ENCODE results near the gene OBSCN. TPM values are rescaled to one million over a fixed set of nuclear protein-coding genes. Genes with fewer than 3 reads are reported as not detected.

OBSCN gene
- total RNA-seq, 2 donors from 2014 or later, result 34.3 to 45.2 TPM

DNA sequence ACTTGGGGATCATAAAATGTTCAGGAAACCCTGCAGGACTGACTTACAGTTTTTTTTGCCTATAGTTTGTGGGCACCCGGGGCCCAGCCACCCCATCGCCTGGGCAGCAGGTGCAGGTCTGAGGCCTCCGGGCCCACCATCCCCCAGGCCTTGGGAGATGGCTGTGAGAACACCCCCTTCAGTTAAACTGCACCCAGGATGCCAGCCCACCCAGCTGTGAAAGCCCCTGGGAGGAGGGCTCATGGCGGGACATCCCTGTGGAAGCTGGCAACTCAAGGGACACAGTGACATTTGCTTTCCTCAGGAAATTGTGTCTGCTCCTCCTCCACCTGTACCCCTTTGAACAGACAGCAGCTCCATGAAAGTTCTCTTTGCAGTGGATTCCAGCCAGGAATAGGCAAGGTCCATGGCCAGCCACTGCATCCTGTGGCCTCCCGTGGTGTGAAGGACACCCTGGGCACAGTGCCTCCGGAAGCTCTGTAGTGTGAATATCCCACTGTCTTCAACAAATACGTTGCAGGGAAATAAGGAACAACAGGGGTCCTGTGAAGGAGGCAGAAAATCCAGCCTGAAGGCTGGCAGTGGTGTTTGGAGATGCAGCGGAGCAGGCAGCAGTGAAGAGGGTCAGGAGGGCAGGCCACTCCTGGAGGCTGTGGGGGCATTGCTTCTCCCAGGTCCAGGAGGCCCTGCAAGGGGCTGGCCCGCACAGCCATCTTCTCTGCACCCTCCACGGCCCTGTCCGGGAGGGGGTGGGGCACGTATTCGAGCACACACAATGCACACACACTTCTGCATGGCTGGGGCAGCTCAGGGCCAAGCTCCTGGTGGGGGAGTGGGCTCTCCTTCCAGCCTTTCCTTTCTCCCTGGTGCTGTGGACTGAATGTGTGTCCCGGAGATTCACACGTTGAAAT lies 2.1 kb upstream of the OBSCN start:
- Histone ChIP-seq H3K27me3 (replicated peaks; ENCODE audit: insufficient read depth) (no peaks in the 10 kb centered on the region), H3K4me3 (no peak overlapping the region), H3K9me3 (no peaks in the 10 kb centered on the region), H3K4me1 (replicated peaks) (no peaks in the 10 kb centered on the region), H3K36me3 (no peaks in the 10 kb centered on the region), H3K27ac (no peak overlapping the region)
- no peak for DNase-seq (ENCODE audit: low spot score)
- WGBS, result 34% methylated on average over 15 of the region's 15 CpGs
- intact Hi-C loops (cut with DNase I), result no loop called here
- TF ChIP-seq POLR2AphosphoS5 (IDR thresholded peaks at IDR 0.05) (no peak), POLR2A (IDR thresholded peaks at IDR 0.05) (no peak)
- TF ChIP-seq, protein P1, sequence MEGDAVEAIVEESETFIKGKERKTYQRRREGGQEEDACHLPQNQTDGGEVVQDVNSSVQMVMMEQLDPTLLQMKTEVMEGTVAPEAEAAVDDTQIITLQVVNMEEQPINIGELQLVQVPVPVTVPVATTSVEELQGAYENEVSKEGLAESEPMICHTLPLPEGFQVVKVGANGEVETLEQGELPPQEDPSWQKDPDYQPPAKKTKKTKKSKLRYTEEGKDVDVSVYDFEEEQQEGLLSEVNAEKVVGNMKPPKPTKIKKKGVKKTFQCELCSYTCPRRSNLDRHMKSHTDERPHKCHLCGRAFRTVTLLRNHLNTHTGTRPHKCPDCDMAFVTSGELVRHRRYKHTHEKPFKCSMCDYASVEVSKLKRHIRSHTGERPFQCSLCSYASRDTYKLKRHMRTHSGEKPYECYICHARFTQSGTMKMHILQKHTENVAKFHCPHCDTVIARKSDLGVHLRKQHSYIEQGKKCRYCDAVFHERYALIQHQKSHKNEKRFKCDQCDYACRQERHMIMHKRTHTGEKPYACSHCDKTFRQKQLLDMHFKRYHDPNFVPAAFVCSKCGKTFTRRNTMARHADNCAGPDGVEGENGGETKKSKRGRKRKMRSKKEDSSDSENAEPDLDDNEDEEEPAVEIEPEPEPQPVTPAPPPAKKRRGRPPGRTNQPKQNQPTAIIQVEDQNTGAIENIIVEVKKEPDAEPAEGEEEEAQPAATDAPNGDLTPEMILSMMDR (IDR thresholded peaks at IDR 0.05), result no peak

DNA sequence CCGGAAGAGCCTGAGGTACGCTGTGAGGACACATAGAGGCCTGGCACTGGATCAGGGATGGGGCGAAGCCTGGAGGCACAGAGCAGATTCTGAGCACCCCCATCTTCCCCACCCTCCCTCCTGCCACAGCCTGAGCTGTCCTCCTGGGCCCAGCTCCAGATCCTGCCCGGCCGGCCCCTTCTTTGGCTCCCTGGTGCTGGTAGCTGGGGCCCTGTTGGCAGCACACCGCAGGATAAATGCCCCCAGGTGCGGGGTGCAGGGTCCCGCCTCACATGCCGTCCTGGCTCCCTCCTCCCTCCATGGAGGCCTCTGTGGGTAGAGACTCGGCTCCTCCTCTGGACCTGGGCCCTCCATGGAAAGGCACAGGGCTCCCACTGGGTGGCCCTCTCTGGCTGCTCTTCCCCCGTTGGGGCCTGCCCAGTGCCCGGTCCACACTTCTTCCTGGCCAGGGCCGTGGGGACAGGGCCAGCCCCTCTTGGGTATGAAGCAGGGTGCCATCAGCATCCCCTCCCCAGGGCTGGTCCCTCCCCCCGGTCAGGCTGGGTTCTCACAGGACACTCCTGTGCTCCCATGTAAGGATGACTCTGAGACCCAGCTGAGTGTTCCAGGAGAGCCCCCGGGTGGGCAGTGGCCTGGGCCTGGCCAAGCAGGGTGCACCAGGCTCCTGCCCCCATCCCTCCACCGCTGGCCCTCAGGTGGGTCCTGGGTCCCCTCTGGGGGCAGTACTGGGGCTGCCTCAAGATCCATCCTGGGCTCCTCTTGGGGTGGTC lies 1.1 kb upstream of the OBSCN start:
- H3K27me3 ChIP-seq (replicated peaks; ENCODE audit: insufficient read depth), result no peaks in the 10 kb centered on the region
- TF ChIP-seq POLR2AphosphoS5 (IDR thresholded peaks at IDR 0.05) (no peak), POLR2A (IDR thresholded peaks at IDR 0.05) (no peak)
- TF ChIP-seq, protein P1 (IDR thresholded peaks at IDR 0.05), result no peak
- intact Hi-C loops (cut with DNase I), result no loop called here

DNA sequence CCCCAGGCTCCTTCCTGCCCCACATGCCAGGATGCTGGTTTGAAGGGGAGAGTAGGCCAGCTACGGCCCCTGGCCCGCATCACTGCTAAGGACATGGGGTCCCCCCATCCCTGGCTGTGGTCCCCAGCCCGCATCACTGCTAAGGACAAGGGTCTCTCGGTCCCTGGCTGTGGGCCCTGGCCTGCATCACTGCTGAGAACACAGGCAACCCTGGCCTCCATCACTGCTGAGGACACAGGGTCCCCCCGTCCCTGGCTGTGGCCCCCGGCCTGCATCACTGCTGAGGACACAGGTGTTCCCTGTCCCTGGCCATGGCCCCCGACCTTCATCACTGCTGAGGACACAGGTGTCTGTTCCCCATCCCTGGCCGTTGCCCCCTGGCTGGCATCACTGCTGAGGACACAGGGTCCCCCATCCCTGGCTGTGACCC lies 448 bp upstream of the OBSCN start:
- H3K9me3 ChIP-seq, result no peaks in the 10 kb centered on the region
- no peaks in the 10 kb centered on the region for H3K4me1 ChIP-seq (replicated peaks)
- intact Hi-C loops (cut with DNase I), result no loop called here
- H3K4me3 ChIP-seq, result no peak overlapping the region
- no peaks in the 10 kb centered on the region for H3K27me3 ChIP-seq (replicated peaks; ENCODE audit: insufficient read depth)
- WGBS, result 85% methylated on average over 8 of the region's 8 CpGs
- H3K27ac ChIP-seq, result no peak overlapping the region
- no peak for DNase-seq (ENCODE audit: low spot score)
- H3K36me3 ChIP-seq, result no peaks in the 10 kb centered on the region
- TF ChIP-seq, protein P1 (IDR thresholded peaks at IDR 0.05), result no peak
- TF ChIP-seq POLR2AphosphoS5 (IDR thresholded peaks at IDR 0.05) (no peak), POLR2A (IDR thresholded peaks at IDR 0.05) (no peak)

More for the DNA sequence above, 1.1 kb upstream of the OBSCN start:
- Histone ChIP-seq H3K27ac (no peak overlapping the region), H3K4me1 (replicated peaks) (no peaks in the 10 kb centered on the region), H3K36me3 (no peaks in the 10 kb centered on the region), H3K4me3 (no peak overlapping the region), H3K9me3 (no peaks in the 10 kb centered on the region)
- WGBS, result 24% methylated on average over 15 of the region's 16 CpGs
- DNase-seq (ENCODE audit: low spot score), result no peak

DNA sequence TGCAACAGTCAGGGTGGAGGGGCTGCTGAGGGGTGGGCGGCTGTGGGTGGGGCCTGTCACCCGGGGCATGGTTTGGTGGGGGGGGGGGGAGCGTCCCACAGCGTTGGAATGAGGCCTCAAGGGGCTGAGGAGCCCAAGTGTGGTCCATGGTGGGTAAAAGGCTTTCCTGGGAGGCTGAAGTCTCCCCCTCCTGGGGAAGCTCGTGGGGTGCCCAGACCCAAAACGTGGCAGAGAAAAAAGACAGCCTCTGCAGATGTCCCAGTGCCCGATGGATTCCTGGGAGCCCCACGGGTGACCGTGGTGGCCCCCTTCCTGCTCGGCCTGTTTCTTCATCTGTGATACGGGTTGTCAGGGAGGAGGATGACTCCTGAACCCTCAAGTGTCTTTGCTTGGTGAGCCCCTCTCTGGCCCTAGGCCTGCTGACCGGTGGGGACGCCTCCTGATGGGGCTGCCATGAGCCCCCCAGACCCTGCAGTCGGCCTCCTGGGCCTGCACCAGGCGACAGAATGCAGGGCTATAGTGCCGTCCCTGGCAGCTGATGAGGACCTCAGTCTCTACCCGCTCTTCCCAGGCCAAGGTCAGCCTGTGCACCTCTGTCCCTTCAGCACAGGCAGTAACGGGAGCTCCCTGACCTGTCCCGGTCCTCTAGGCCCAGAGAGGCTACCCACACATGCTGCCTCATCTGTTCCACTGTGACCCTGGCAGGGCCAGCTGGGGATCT lies 1.1 kb downstream of the OBSCN start:
- DNase-seq (ENCODE audit: low spot score), result no peak
- WGBS, result 77% methylated on average over 19 of the region's 19 CpGs
- TF ChIP-seq, protein P1 (IDR thresholded peaks at IDR 0.05), result no peak
- TF ChIP-seq POLR2A (IDR thresholded peaks at IDR 0.05) (no peak), POLR2AphosphoS5 (IDR thresholded peaks at IDR 0.05) (no peak)

More for the DNA sequence above, 1.1 kb downstream of the OBSCN start:
- intact Hi-C loops (cut with DNase I), result no loop called here
- H3K27me3 ChIP-seq (replicated peaks; ENCODE audit: insufficient read depth), result no peaks in the 10 kb centered on the region
- H3K4me3 ChIP-seq, result no peak overlapping the region
- H3K27ac ChIP-seq, result no peak overlapping the region
- no peaks in the 10 kb centered on the region for H3K36me3 ChIP-seq
- H3K4me1 ChIP-seq (replicated peaks), result no peaks in the 10 kb centered on the region
- no peaks in the 10 kb centered on the region for H3K9me3 ChIP-seq

Measured in prostate gland (tissue), 2 donors.